Measurements from ENCODE around the gene ADD3.
"Not testable (repeated sequence)": the region's sequence is repeated elsewhere in the genome, so short reads cannot be mapped to it uniquely, and the experiment has no call there.

GRCh38 chr10:110048145-110048544 is 40.4 kb downstream of the ADD3 start:
- TF ChIP-seq CTCF (IDR thresholded peaks at IDR 0.05 in 2 of 3, conservative IDR thresholded peaks at IDR 0.05 in 1 of 3; ENCODE audit: control insufficient read depth in 2 of 3, extremely low read depth in 1 of 3, insufficient read depth in 1 of 3, low read depth in 3 of 3, low read length in 3 of 3); USF2 (IDR thresholded peaks at IDR 0.05; ENCODE audit: borderline replicate concordance, low read depth, low read length); ZNF274 (IDR thresholded peaks at IDR 0.05; ENCODE audit: insufficient read depth, insufficient read length); POLR2A (IDR thresholded peaks at IDR 0.05; ENCODE audit: low read depth, low read length); ZBTB11 (CRISPR knock-in tag; IDR thresholded peaks at IDR 0.05); ZNF207 (IDR thresholded peaks at IDR 0.05; ENCODE audit: borderline replicate concordance); BMI1 (IDR thresholded peaks at IDR 0.05; ENCODE audit: borderline replicate concordance); ZNF687 (IDR thresholded peaks at IDR 0.05); SIN3A (IDR thresholded peaks at IDR 0.05; ENCODE audit: low read depth, low read length); ZBTB4 (CRISPR knock-in tag; IDR thresholded peaks at IDR 0.05); MAX (IDR thresholded peaks at IDR 0.05; ENCODE audit: low read depth, low read length); TARDBP (IDR thresholded peaks at IDR 0.05; ENCODE audit: borderline replicate concordance): not testable (repeated sequence)

Measured in GM12878 (cell line).